ENCODE results near the gene BRMS1. TPM values are rescaled to one million over a fixed set of nuclear protein-coding genes. Genes with fewer than 3 reads are reported as not detected.

BRMS1 gene
- total RNA-seq, 1 donor from 2014 or later, result 28.2 TPM

GRCh38 chr11:66346476-66347424 is 1.8 kb upstream of the BRMS1 start:
- peak overlapping the region; percentile 95 to 99 (median 99) for H3K4me3 ChIP-seq (ENCODE audit: low read length in 3 of 3)
- H3K9me3 ChIP-seq (ENCODE audit: control insufficient read depth in 3 of 3, low read length in 3 of 3), result no peaks in the 10 kb centered on the region
- peak overlapping the region; percentile 77 for H3K27ac ChIP-seq (ENCODE audit: low read depth, low read length)
- peak overlapping the region; percentile 94 to 97 (median 95) for H3K9ac ChIP-seq (ENCODE audit: low read depth in 1 of 3, low read length in 3 of 3)
- H3K27me3 ChIP-seq (ENCODE audit: control insufficient read depth in 3 of 3, insufficient read depth in 3 of 3, low read length in 3 of 3), result no peaks in the 10 kb centered on the region
- H3K4me1 ChIP-seq (ENCODE audit: control insufficient read depth in 3 of 3, insufficient read depth in 3 of 3, low read length in 3 of 3), result peaks cover 38 to 44% (median 38%) of the 10 kb centered on the region in 3 donors
- H3K36me3 ChIP-seq (ENCODE audit: control insufficient read depth in 3 of 3, insufficient read depth in 3 of 3, low read length in 3 of 3), result peaks cover 4 to 9% (median 7%) of the 10 kb centered on the region in 3 donors

- Histone ChIP-seq H3K36me3 (ENCODE audit: control insufficient read depth in 3 of 3, insufficient read depth in 3 of 3, low read length in 3 of 3) (peaks cover 19 to 24% (median 22%) of the 10 kb centered on the region in 3 donors), H3K4me1 (ENCODE audit: control insufficient read depth in 3 of 3, insufficient read depth in 3 of 3, low read length in 3 of 3) (peaks cover 38 to 44% (median 38%) of the 10 kb centered on the region in 3 donors), H3K27ac (ENCODE audit: low read depth, low read length) (peak overlapping the region; percentile 55), H3K9me3 (ENCODE audit: control insufficient read depth in 3 of 3, low read length in 3 of 3) (no peaks in the 10 kb centered on the region), H3K27me3 (ENCODE audit: control insufficient read depth in 3 of 3, insufficient read depth in 3 of 3, low read length in 3 of 3) (no peaks in the 10 kb centered on the region), H3K9ac (ENCODE audit: low read depth in 1 of 3, low read length in 3 of 3) (peak overlapping the region; percentile 78 to 94 (median 94)), H3K4me3 (ENCODE audit: low read length in 3 of 3) (peak overlapping the region; percentile 95 to 99 (median 99))
Measured at GRCh38 chr11:66345316-66345649, 379 bp upstream of the BRMS1 start.

- Histone ChIP-seq H3K9me3 (ENCODE audit: control insufficient read depth in 3 of 3, low read length in 3 of 3) (no peaks in the 10 kb centered on the region), H3K4me1 (ENCODE audit: control insufficient read depth in 3 of 3, insufficient read depth in 3 of 3, low read length in 3 of 3) (peaks cover 36 to 44% (median 38%) of the 10 kb centered on the region in 3 donors), H3K9ac (ENCODE audit: low read depth in 1 of 3, low read length in 3 of 3) (no peak overlapping the region), H3K27me3 (ENCODE audit: control insufficient read depth in 3 of 3, insufficient read depth in 3 of 3, low read length in 3 of 3) (no peaks in the 10 kb centered on the region), H3K36me3 (ENCODE audit: control insufficient read depth in 3 of 3, insufficient read depth in 3 of 3, low read length in 3 of 3) (peaks cover 34 to 42% (median 40%) of the 10 kb centered on the region in 3 donors), H3K27ac (ENCODE audit: low read depth, low read length) (no peak overlapping the region), H3K4me3 (ENCODE audit: low read length in 3 of 3) (no peak overlapping the region)
Measured at GRCh38 chr11:66343176-66343575, 1.7 kb downstream of the BRMS1 start.

GRCh38 chr11:66341502-66342126 is 3.3 kb downstream of the BRMS1 start:
- peaks cover 40 to 50% (median 42%) of the 10 kb centered on the region in 3 donors for H3K4me1 ChIP-seq (ENCODE audit: control insufficient read depth in 3 of 3, insufficient read depth in 3 of 3, low read length in 3 of 3)
- H3K4me3 ChIP-seq (ENCODE audit: low read length in 3 of 3), result no peak overlapping the region
- H3K9ac ChIP-seq (ENCODE audit: low read depth in 1 of 3, low read length in 3 of 3), result no peak overlapping the region
- H3K36me3 ChIP-seq (ENCODE audit: control insufficient read depth in 3 of 3, insufficient read depth in 3 of 3, low read length in 3 of 3), result peaks cover 43 to 47% (median 44%) of the 10 kb centered on the region in 3 donors
- H3K27ac ChIP-seq (ENCODE audit: low read depth, low read length), result no peak overlapping the region
- H3K9me3 ChIP-seq (ENCODE audit: control insufficient read depth in 3 of 3, low read length in 3 of 3), result no peaks in the 10 kb centered on the region
- H3K27me3 ChIP-seq (ENCODE audit: control insufficient read depth in 3 of 3, insufficient read depth in 3 of 3, low read length in 3 of 3), result no peaks in the 10 kb centered on the region

- no peak overlapping the region for H3K9ac ChIP-seq (ENCODE audit: low read depth in 1 of 3, low read length in 3 of 3)
- peaks cover 40 to 50% (median 42%) of the 10 kb centered on the region in 3 donors for H3K4me1 ChIP-seq (ENCODE audit: control insufficient read depth in 3 of 3, insufficient read depth in 3 of 3, low read length in 3 of 3)
- H3K36me3 ChIP-seq (ENCODE audit: control insufficient read depth in 3 of 3, insufficient read depth in 3 of 3, low read length in 3 of 3), result peaks cover 43 to 47% (median 44%) of the 10 kb centered on the region in 3 donors
- H3K4me3 ChIP-seq (ENCODE audit: low read length in 3 of 3), result no peak overlapping the region
- H3K27ac ChIP-seq (ENCODE audit: low read depth, low read length), result no peak overlapping the region
- no peaks in the 10 kb centered on the region for H3K9me3 ChIP-seq (ENCODE audit: control insufficient read depth in 3 of 3, low read length in 3 of 3)
- no peaks in the 10 kb centered on the region for H3K27me3 ChIP-seq (ENCODE audit: control insufficient read depth in 3 of 3, insufficient read depth in 3 of 3, low read length in 3 of 3)
Measured at GRCh38 chr11:66340596-66341501, 4.1 kb downstream of the BRMS1 start.

GRCh38 chr11:66339686-66340483 is 5.0 kb downstream of the BRMS1 start:
- Histone ChIP-seq H3K9ac (ENCODE audit: low read depth in 1 of 3, low read length in 3 of 3) (no peak overlapping the region), H3K27me3 (ENCODE audit: control insufficient read depth in 3 of 3, insufficient read depth in 3 of 3, low read length in 3 of 3) (no peaks in the 10 kb centered on the region), H3K27ac (ENCODE audit: low read depth, low read length) (no peak overlapping the region), H3K4me1 (ENCODE audit: control insufficient read depth in 3 of 3, insufficient read depth in 3 of 3, low read length in 3 of 3) (peaks cover 40 to 52% (median 44%) of the 10 kb centered on the region in 3 donors), H3K4me3 (ENCODE audit: low read length in 3 of 3) (no peak overlapping the region), H3K36me3 (ENCODE audit: control insufficient read depth in 3 of 3, insufficient read depth in 3 of 3, low read length in 3 of 3) (peaks cover 43 to 47% (median 44%) of the 10 kb centered on the region in 3 donors), H3K9me3 (ENCODE audit: control insufficient read depth in 3 of 3, low read length in 3 of 3) (no peaks in the 10 kb centered on the region)

GRCh38 chr11:66339162-66339675 is 5.7 kb downstream of the BRMS1 start:
- Histone ChIP-seq H3K9me3 (ENCODE audit: control insufficient read depth in 3 of 3, low read length in 3 of 3) (no peaks in the 10 kb centered on the region), H3K27ac (ENCODE audit: low read depth, low read length) (no peak overlapping the region), H3K36me3 (ENCODE audit: control insufficient read depth in 3 of 3, insufficient read depth in 3 of 3, low read length in 3 of 3) (peaks cover 43 to 47% (median 44%) of the 10 kb centered on the region in 3 donors), H3K4me3 (ENCODE audit: low read length in 3 of 3) (no peak overlapping the region), H3K9ac (ENCODE audit: low read depth in 1 of 3, low read length in 3 of 3) (no peak overlapping the region), H3K27me3 (ENCODE audit: control insufficient read depth in 3 of 3, insufficient read depth in 3 of 3, low read length in 3 of 3) (no peaks in the 10 kb centered on the region), H3K4me1 (ENCODE audit: control insufficient read depth in 3 of 3, insufficient read depth in 3 of 3, low read length in 3 of 3) (peaks cover 35 to 52% (median 45%) of the 10 kb centered on the region in 3 donors)

GRCh38 chr11:66338276-66339161 is 6.4 kb downstream of the BRMS1 start:
- Histone ChIP-seq H3K27ac (ENCODE audit: low read depth, low read length) (no peak overlapping the region), H3K36me3 (ENCODE audit: control insufficient read depth in 3 of 3, insufficient read depth in 3 of 3, low read length in 3 of 3) (peaks cover 44 to 49% (median 44%) of the 10 kb centered on the region in 3 donors), H3K4me3 (ENCODE audit: low read length in 3 of 3) (no peak overlapping the region), H3K4me1 (ENCODE audit: control insufficient read depth in 3 of 3, insufficient read depth in 3 of 3, low read length in 3 of 3) (peaks cover 28 to 45% (median 38%) of the 10 kb centered on the region in 3 donors), H3K27me3 (ENCODE audit: control insufficient read depth in 3 of 3, insufficient read depth in 3 of 3, low read length in 3 of 3) (no peaks in the 10 kb centered on the region), H3K9me3 (ENCODE audit: control insufficient read depth in 3 of 3, low read length in 3 of 3) (no peaks in the 10 kb centered on the region), H3K9ac (ENCODE audit: low read depth in 1 of 3, low read length in 3 of 3) (peak overlapping the region in 1 of 3 donors; percentile 54)

Data from skeletal muscle tissue (tissue), 4 donors.